GM21737 (cell line): ENCODE results near the gene CEP70.
"Not testable (repeated sequence)": the region's sequence is repeated elsewhere in the genome, so short reads cannot be mapped to it uniquely, and the experiment has no call there.

ENCODE experiments used
- ATAC-seq: cut with Tn5 transposase; IDR thresholded peaks from one replicate; pipeline ENCODE4 v1.9.1; 2021; ENCODE audit warnings: mild to moderate bottlenecking, moderate library complexity; ENCODE audit not compliant: unreplicated experiment

The CEP70 gene

GRCh38 chr3:138593488-138594149 is 441 bp downstream of the CEP70 start:
- ATAC-seq, result no peak

- no peak for ATAC-seq
Measured at GRCh38 chr3:138591392-138591791, 2.7 kb downstream of the CEP70 start.

GRCh38 chr3:138588445-138588844 is 5.6 kb downstream of the CEP70 start:
- ATAC-seq, result no peak

GRCh38 chr3:138587374-138587773 is 6.7 kb downstream of the CEP70 start:
- no peak for ATAC-seq

- ATAC-seq, result no peak
Measured at GRCh38 chr3:138578961-138579574, 15.0 kb downstream of the CEP70 start.

GRCh38 chr3:138578141-138578540 is 15.9 kb downstream of the CEP70 start:
- ATAC-seq, result peak; percentile 77

- no peak for ATAC-seq
Measured at GRCh38 chr3:138573138-138573537, 20.9 kb downstream of the CEP70 start.

GRCh38 chr3:138569624-138570023 is 24.4 kb downstream of the CEP70 start:
- not testable (repeated sequence) for ATAC-seq

GRCh38 chr3:138569090-138569489 is 25.0 kb downstream of the CEP70 start:
- no peak for ATAC-seq

GRCh38 chr3:138567403-138567802 is 26.7 kb downstream of the CEP70 start:
- no peak for ATAC-seq

- ATAC-seq, result not testable (repeated sequence)
Measured at GRCh38 chr3:138566293-138566692, 27.8 kb downstream of the CEP70 start.

GRCh38 chr3:138562902-138563301 is 31.2 kb downstream of the CEP70 start:
- ATAC-seq, result not testable (repeated sequence)

GRCh38 chr3:138560501-138560900 is 33.6 kb downstream of the CEP70 start:
- no peak for ATAC-seq

- ATAC-seq, result no peak
Measured at GRCh38 chr3:138559134-138559533, 34.9 kb downstream of the CEP70 start.

- ATAC-seq, result not testable (repeated sequence)
Measured at GRCh38 chr3:138554775-138555174, 39.3 kb downstream of the CEP70 start.

- ATAC-seq, result not testable (repeated sequence)
Measured at GRCh38 chr3:138550958-138551357, 43.1 kb downstream of the CEP70 start.

GRCh38 chr3:138549179-138549977 is 44.7 kb downstream of the CEP70 start:
- no peak for ATAC-seq

- no peak for ATAC-seq
Measured at GRCh38 chr3:138547342-138547975, 46.6 kb downstream of the CEP70 start.

GRCh38 chr3:138544546-138544945 is 49.5 kb downstream of the CEP70 start:
- ATAC-seq, result no peak

GRCh38 chr3:138542977-138543376 is 51.1 kb downstream of the CEP70 start:
- no peak for ATAC-seq

- ATAC-seq, result no peak
Measured at GRCh38 chr3:138539352-138539751, 54.7 kb downstream of the CEP70 start.
